ENCODE measurements around the gene AGER. TPM values are rescaled to one million over a fixed set of nuclear protein-coding genes. Genes with fewer than 3 reads are reported as not detected.

AGER gene
- total RNA-seq, 2 experiments from 2014 or later = 24.4 to 28.0 TPM

GRCh38 chr6:32140420-32141046, 43.5 kb downstream of the AGER start:
- DNase-seq = no peak
- Mint-ChIP-seq H3K4me1 (no peaks in the 10 kb centered on the region), H3K27ac (no peak overlapping the region), H3K36me3 (ENCODE audit: low read depth) (no peaks in the 10 kb centered on the region), H3K27me3 (no peaks in the 10 kb centered on the region), H3K9me3 (ENCODE audit: low read depth) (no peaks in the 10 kb centered on the region), H3K4me3 (no peak overlapping the region)
- ATAC-seq = no peak
- POLR2A ChIA-PET = interaction anchor here (0.6 kb wide), 3 partner anchors 18 to 705 kb away, joined by 3 to 6 read pairs (median 5); no protein-coding TSS in a partner anchor
- intact Hi-C loops (cut with DNase I, micrococcal nuclease) = no loop called here
- CTCF ChIA-PET = interaction anchor here (1.3 kb wide), 1 partner anchor 9 kb away, joined by 3 read pairs; no protein-coding TSS in a partner anchor

- H3K36me3 Mint-ChIP-seq (ENCODE audit: low read depth) = no peaks in the 10 kb centered on the region
- intact Hi-C loops (cut with DNase I, micrococcal nuclease) = no loop called here
- no peak for DNase-seq
- ATAC-seq = no peak
- no peaks in the 10 kb centered on the region for H3K9me3 Mint-ChIP-seq (ENCODE audit: low read depth)
- H3K4me3 Mint-ChIP-seq = no peak overlapping the region
- POLR2A ChIA-PET = interaction anchor here (0.7 kb wide), 1 partner anchor 166 kb away, joined by 3 read pairs; no protein-coding TSS in a partner anchor
- CTCF ChIA-PET = interaction anchor here (1.3 kb wide), 1 partner anchor 8 kb away, joined by 3 read pairs; no protein-coding TSS in a partner anchor
- H3K4me1 Mint-ChIP-seq = no peaks in the 10 kb centered on the region
- H3K27ac Mint-ChIP-seq = no peak overlapping the region
- no peaks in the 10 kb centered on the region for H3K27me3 Mint-ChIP-seq
These were observed 44.5 kb downstream of the AGER start for GRCh38 chr6:32139590-32139989.

- intact Hi-C loops (cut with DNase I, micrococcal nuclease) = no loop called here
- no peak overlapping the region for H3K4me3 Mint-ChIP-seq
- H3K9me3 Mint-ChIP-seq (ENCODE audit: low read depth) = no peaks in the 10 kb centered on the region
- ATAC-seq (no peak), DNase-seq (no peak)
- no peaks in the 10 kb centered on the region for H3K36me3 Mint-ChIP-seq (ENCODE audit: low read depth)
- no peaks in the 10 kb centered on the region for H3K4me1 Mint-ChIP-seq
- POLR2A ChIA-PET = no interaction called here
- CTCF ChIA-PET = interaction anchor here (1.3 to 1.8 kb wide), 2 partner anchors 11 to 18 kb away, joined by 4 to 5 read pairs; no protein-coding TSS in a partner anchor
- no peak overlapping the region for H3K27ac Mint-ChIP-seq
- H3K27me3 Mint-ChIP-seq = no peaks in the 10 kb centered on the region
These were observed 46.6 kb downstream of the AGER start for GRCh38 chr6:32137454-32137853.

GRCh38 chr6:32133786-32134185, 50.3 kb downstream of the AGER start:
- H3K4me1 Mint-ChIP-seq = peaks cover 13% of the 10 kb centered on the region
- CTCF ChIA-PET = no interaction called here
- intact Hi-C loops (cut with DNase I, micrococcal nuclease) = no loop called here

GRCh38 chr6:32132110-32132509, 51.9 kb downstream of the AGER start:
- H3K36me3 Mint-ChIP-seq (ENCODE audit: low read depth) = peaks cover under 1% of the 10 kb centered on the region
- CTCF ChIA-PET = interaction anchor here (0.8 to 1.4 kb wide), 3 partner anchors 8 to 20 kb away, joined by 3 to 5 read pairs (median 3); partner anchors contain the start of gene PRRT1
- no peak overlapping the region for H3K4me3 Mint-ChIP-seq
- POLR2A ChIA-PET = no interaction called here
- intact Hi-C loops (cut with DNase I, micrococcal nuclease) = no loop called here
- ATAC-seq (no peak), DNase-seq (no peak)
- H3K27me3 Mint-ChIP-seq = no peaks in the 10 kb centered on the region
- H3K4me1 Mint-ChIP-seq = peaks cover 22% of the 10 kb centered on the region
- H3K9me3 Mint-ChIP-seq (ENCODE audit: low read depth) = no peaks in the 10 kb centered on the region
- no peak overlapping the region for H3K27ac Mint-ChIP-seq

More at GRCh38 chr6:32133786-32134185, 50.3 kb downstream of the AGER start:
- POLR2A ChIA-PET = no interaction called here
- Mint-ChIP-seq H3K9me3 (ENCODE audit: low read depth) (no peaks in the 10 kb centered on the region), H3K27ac (no peak overlapping the region), H3K27me3 (no peaks in the 10 kb centered on the region), H3K36me3 (ENCODE audit: low read depth) (no peaks in the 10 kb centered on the region), H3K4me3 (no peak overlapping the region)
- no peak for ATAC-seq
- no peak for DNase-seq

GRCh38 chr6:32131439-32131948, 52.6 kb downstream of the AGER start:
- Mint-ChIP-seq H3K36me3 (ENCODE audit: low read depth) (peaks cover 3% of the 10 kb centered on the region), H3K4me1 (peaks cover 28% of the 10 kb centered on the region), H3K27ac (no peak overlapping the region), H3K27me3 (no peaks in the 10 kb centered on the region), H3K9me3 (ENCODE audit: low read depth) (no peaks in the 10 kb centered on the region), H3K4me3 (no peak overlapping the region)
- POLR2A ChIA-PET = no interaction called here
- DNase-seq (no peak), ATAC-seq (no peak)
- intact Hi-C loops (cut with DNase I, micrococcal nuclease) = loop anchor here in 1 of 2 experiments (2.0 kb wide), 1 partner anchor 713 kb away; the partner anchor contains the start of gene PSMB8
- CTCF ChIA-PET = interaction anchor here (0.8 to 2.0 kb wide), 6 partner anchors 9 to 64 kb away, joined by 3 to 6 read pairs (median 4); partner anchors contain the start of gene PRRT1

Small RNA genes lying within 50 kb of the gene (microRNA-seq; reads per million reads assigned to microRNA genes)
- 4.2 reads per million, percentile 10 among the genes with 10 or more reads in this experiment for gene MIR6721 (ENCODE audit: borderline replicate concordance)
- gene MIR6833 (ENCODE audit: borderline replicate concordance) = not detected

Other genes starting within 250 kb of the AGER start
- under 1 TPM; 0.69 to 0.96 TPM for gene CFB, start 238.2 kb downstream of the AGER start, total RNA-seq
- 10 to 100 TPM; 74.3 to 95.1 TPM for gene NELFE, start 225.3 kb downstream of the AGER start, total RNA-seq
- 100 to 1,000 TPM in 1 of 2 experiments, 10 to 100 TPM in 1; 90.2 to 104 TPM for gene SKIC2, start 225.1 kb downstream of the AGER start, total RNA-seq
- 10 to 100 TPM; 12.6 to 13.9 TPM for gene DXO, start 212.1 kb downstream of the AGER start, total RNA-seq
- gene C4A, start 202.2 kb downstream of the AGER start, total RNA-seq = 1 to 10 TPM; 3.4 to 3.9 TPM
- 1 to 10 TPM; 2.8 to 2.9 TPM for gene C4B, start 169.5 kb downstream of the AGER start, total RNA-seq
- under 1 TPM in 1 of 2 experiments, not detected in 1; 0.47 TPM for gene CYP21A2, start 145.8 kb downstream of the AGER start, total RNA-seq
- gene TNXB, start 74.9 kb downstream of the AGER start, total RNA-seq = 1 to 10 TPM; 3.5 to 3.8 TPM
- 10 to 100 TPM; 60.2 to 63.4 TPM for gene ATF6B, start 56.0 kb downstream of the AGER start, total RNA-seq
- gene FKBPL, start 54.0 kb downstream of the AGER start, total RNA-seq = 1 to 10 TPM; 5.2 to 5.7 TPM
- gene PRRT1, start 32.3 kb downstream of the AGER start, total RNA-seq = under 1 TPM; 0.43 to 0.79 TPM
- 10 to 100 TPM in 1 of 2 experiments, 1 to 10 TPM in 1; 9.9 to 10.1 TPM for gene PPT2, start 30.1 kb downstream of the AGER start, total RNA-seq
- gene EGFL8, start 19.7 kb downstream of the AGER start, total RNA-seq = 10 to 100 TPM in 1 of 2 experiments, 1 to 10 TPM in 1; 9.1 to 10.9 TPM
- 10 to 100 TPM; 30.4 to 30.5 TPM for gene AGPAT1, start 8.2 kb downstream of the AGER start, total RNA-seq
- gene RNF5, start 5.8 kb downstream of the AGER start, total RNA-seq = 10 to 100 TPM; 51.7 to 65.6 TPM
- 10 to 100 TPM; 64.9 to 77.9 TPM for gene PBX2, start 5.9 kb upstream of the AGER start, total RNA-seq
- gene GPSM3, start 8.4 kb upstream of the AGER start, total RNA-seq = 10 to 100 TPM; 82.6 to 94.8 TPM
- 1 to 10 TPM in 1 of 2 experiments, under 1 TPM in 1; 0.69 to 1.1 TPM for gene NOTCH4, start 39.8 kb upstream of the AGER start, total RNA-seq
- not detected for gene TSBP1, start 187.7 kb upstream of the AGER start, total RNA-seq
- gene BTNL2, start 222.9 kb upstream of the AGER start, total RNA-seq = not detected